DND-41 (cell line): Measurements from ENCODE around the gene RAB29.

Source experiments
- EZH2 ChIP-seq: IDR thresholded peaks from 3 replicates; pipeline ENCODE4 v1.6.1; 2012; ENCODE audit warnings: borderline replicate concordance, low read depth, mild to moderate bottlenecking, moderate library complexity, low read length, inconsistent platforms; ENCODE audit not compliant: severe bottlenecking
- TF ChIP-seq, protein P1 (sequence below): IDR thresholded peaks from 2 replicates; pipeline ENCODE4 v1.5.1; 2012; ENCODE audit warnings: borderline replicate concordance, low read length, moderate library complexity, mild to moderate bottlenecking; ENCODE audit not compliant: poor library complexity, severe bottlenecking; ENCODE audit errors: extremely low read depth

DNA sequence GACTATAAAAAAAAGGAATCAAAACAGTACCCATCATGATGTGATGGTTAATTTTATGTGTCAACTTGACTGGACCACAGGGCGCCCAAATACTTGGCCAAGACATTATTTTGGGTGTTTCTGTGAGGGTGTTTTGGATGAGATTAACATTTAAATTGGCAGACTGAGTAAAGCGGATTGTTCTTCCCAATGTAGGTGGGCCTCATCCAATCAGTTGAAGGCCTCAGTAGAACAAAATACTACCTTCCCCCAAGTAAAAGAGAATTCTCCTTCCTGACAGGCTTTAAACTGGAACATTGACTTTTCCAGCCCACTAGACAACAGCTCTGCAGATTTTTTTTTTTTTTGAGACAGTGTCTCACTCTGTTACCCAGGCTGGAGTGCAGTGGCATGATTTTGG, 10.7 kb downstream of the RAB29 start:
- TF ChIP-seq, protein P1, sequence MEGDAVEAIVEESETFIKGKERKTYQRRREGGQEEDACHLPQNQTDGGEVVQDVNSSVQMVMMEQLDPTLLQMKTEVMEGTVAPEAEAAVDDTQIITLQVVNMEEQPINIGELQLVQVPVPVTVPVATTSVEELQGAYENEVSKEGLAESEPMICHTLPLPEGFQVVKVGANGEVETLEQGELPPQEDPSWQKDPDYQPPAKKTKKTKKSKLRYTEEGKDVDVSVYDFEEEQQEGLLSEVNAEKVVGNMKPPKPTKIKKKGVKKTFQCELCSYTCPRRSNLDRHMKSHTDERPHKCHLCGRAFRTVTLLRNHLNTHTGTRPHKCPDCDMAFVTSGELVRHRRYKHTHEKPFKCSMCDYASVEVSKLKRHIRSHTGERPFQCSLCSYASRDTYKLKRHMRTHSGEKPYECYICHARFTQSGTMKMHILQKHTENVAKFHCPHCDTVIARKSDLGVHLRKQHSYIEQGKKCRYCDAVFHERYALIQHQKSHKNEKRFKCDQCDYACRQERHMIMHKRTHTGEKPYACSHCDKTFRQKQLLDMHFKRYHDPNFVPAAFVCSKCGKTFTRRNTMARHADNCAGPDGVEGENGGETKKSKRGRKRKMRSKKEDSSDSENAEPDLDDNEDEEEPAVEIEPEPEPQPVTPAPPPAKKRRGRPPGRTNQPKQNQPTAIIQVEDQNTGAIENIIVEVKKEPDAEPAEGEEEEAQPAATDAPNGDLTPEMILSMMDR, result no peak
- TF ChIP-seq EZH2, result no peak
